DOHH2 (cell line): ENCODE results near the gene PIGS.

Experiments
- EZH2phosphoT487 ChIP-seq: fragments of 200-600 bp; sonication (generic); IDR thresholded peaks from 2 replicates; pipeline ENCODE4 v1.6.1; 2017; ENCODE audit warnings: borderline replicate concordance, mild to moderate bottlenecking, antibody characterized with exemption, low read length, moderate library complexity, mixed read lengths
- TF ChIP-seq, protein P1 (sequence below): fragments of 200-600 bp; sonication (generic); IDR thresholded peaks from one replicate; pipeline ENCODE4 v1.5.1; 2014; ENCODE audit warnings: antibody characterized with exemption, mild to moderate bottlenecking, low read depth, low read length; ENCODE audit not compliant: poor library complexity, severe bottlenecking

DNA sequence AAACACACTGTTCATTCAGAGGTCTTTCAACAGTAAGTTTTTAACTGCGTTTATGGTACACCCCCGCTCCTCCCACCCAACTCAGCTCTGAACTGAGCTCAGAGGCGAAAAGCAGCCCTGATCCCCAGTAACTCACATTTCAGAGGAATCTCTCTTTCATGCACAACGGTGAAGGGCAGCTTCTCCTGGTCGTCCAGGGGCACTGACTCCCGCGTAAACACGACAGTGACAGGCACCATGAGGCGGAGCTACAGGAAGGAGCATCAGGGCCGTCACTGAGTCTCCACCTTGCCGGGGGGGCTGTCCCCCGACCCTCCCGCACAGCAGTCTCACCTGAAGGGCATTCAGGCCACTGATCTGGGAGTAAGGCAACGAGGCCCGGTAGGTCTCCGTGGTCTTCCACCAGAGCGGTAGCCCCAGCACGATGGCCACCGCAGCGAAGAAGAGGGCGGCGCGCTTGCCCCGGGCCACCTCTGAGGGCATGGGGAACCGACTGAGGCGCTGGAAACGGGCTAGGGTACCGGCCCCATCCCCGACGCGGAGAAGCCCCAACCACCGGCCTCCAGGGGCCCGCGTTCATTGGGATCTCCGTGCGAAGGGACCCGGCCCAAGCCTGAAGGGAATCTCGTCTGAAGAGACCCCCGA lies 486 bp downstream of the PIGS start:
- TF ChIP-seq, protein P1, sequence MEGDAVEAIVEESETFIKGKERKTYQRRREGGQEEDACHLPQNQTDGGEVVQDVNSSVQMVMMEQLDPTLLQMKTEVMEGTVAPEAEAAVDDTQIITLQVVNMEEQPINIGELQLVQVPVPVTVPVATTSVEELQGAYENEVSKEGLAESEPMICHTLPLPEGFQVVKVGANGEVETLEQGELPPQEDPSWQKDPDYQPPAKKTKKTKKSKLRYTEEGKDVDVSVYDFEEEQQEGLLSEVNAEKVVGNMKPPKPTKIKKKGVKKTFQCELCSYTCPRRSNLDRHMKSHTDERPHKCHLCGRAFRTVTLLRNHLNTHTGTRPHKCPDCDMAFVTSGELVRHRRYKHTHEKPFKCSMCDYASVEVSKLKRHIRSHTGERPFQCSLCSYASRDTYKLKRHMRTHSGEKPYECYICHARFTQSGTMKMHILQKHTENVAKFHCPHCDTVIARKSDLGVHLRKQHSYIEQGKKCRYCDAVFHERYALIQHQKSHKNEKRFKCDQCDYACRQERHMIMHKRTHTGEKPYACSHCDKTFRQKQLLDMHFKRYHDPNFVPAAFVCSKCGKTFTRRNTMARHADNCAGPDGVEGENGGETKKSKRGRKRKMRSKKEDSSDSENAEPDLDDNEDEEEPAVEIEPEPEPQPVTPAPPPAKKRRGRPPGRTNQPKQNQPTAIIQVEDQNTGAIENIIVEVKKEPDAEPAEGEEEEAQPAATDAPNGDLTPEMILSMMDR: no peak
- no peak for TF ChIP-seq EZH2phosphoT487
